HUDEP-2 (cell line): Measurements from ENCODE around the gene HACL1.
"Not testable (repeated sequence)": the region's sequence is repeated elsewhere in the genome, so short reads cannot be mapped to it uniquely, and the experiment has no call there.

Experiments used
- DNase-seq, 76 experiments: peaks; one replicate each; lab custom pipeline; 2025; ENCODE audit not compliant: unreplicated experiment in 76 of 76; lab: John Stamatoyannopoulos, UW

HACL1 gene

DNA sequence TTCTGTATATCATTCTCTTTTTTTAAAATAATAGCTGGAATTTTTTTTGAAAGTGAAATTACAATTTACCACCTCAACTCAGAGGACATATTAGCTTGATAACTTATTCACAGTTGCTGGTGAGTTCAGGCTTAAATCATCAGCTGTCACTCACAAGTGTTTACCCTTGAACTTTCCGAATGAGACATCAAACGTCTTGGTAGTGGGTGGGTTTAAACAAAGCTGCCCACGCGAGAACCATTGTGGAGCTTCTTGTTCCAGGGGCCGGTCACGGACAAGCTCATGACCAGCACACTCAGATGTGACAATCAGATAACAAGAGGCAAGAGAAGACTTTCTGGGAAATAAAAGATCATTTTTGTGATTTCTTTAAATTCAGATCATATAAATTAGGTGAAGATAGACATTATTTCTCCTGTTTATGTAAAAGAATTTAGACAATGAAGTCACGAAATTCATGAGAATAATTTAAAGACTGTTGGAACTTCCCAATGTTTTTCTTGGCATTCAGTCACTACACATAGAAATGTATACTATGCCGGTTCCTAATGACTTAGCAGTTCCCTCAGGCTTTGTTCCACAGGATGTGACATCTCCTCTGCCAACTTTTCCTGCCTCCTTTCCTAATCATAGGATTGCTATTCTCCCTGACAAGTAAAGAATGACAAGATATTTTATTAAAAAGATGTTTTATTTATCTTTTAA, 29.4 kb upstream of the HACL1 start:
- DNase-seq: peak in 8 of 76 experiments; percentile 5 to 28 (median 13)

DNA sequence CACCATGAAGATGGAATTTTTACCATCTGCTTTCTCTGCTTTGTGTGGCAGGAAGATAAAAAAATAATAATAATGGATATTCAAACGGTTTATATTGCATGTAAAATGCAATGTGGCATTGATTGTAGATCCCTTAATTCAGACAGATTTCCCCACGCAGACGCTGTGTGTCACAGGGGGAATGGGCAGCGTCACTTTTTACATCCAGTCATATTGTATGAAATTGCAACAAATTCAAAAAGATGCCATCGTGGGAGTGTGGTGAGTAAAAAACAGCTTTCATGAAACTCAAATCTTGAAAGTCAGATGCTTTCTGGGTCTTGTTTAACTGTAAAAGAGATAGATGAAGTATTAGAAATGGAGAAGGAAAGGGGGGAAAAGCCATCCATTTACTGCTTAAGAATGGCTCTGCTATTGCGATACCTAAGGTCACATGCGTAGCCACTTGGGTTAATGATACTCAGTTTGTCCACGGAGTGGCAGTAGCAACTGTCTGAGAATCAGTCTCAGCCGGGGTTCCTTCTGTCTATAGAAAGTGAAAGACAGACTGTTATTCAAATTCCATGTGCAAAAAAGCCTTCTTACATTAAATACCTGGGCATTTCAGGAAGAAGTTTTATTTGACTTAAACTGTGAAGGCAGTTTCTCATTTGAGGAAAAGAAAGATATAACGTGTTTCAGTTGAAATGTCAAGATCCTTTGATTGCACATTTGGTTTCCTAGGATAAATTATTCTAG, 28.7 kb upstream of the HACL1 start:
- DNase-seq: peak in 57 of 76 experiments; percentile 2 to 70 (median 37)

- no peak for DNase-seq
These were observed 27.6 kb upstream of the HACL1 start for GRCh38 chr3:15628967-15629366.

- DNase-seq: no peak
These were observed 22.4 kb upstream of the HACL1 start for GRCh38 chr3:15623535-15624440.

DNA sequence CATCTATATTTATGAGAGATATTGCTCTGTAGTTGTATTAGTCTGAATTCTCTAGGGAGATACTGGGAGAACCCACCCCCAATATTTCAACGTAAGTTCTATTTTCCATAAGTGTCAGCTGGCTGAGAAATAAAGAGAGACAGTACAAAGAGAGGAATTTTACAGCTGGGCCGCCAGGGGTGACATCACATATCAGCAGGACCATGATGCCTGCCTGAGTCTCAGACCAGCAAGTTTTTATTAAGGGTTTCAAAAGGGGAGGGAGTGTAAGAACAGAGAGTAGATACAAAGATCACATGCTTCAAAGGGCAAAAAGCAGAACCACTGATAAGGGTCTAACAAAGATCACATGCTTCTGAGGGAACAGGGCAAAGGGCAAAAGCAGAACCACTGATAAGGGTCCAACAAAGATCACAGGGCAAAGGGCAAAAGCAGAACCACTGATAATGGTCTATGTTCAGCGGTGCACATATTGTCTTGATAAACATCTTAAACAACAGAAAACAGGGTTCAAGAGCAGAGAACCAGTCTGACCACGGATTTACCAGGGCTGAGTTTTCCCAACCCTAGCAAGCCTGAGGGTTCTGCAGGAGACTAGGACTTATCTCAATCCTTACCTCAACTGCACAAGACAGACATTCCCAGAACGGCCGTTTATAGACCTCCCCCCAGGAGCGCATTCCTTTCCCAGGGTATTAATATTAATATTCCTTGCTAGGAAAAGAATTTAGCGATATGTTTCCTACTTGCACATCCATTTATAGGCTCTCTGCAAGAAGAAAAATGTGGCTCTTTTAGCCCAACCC, 18.5 kb upstream of the HACL1 start:
- DNase-seq: peak in 4 of 76 experiments; percentile 3 to 44 (median 24)

GRCh38 chr3:15616053-15616452, 14.7 kb upstream of the HACL1 start:
- no peak for DNase-seq

GRCh38 chr3:15614958-15615357, 13.6 kb upstream of the HACL1 start:
- no peak for DNase-seq

DNA sequence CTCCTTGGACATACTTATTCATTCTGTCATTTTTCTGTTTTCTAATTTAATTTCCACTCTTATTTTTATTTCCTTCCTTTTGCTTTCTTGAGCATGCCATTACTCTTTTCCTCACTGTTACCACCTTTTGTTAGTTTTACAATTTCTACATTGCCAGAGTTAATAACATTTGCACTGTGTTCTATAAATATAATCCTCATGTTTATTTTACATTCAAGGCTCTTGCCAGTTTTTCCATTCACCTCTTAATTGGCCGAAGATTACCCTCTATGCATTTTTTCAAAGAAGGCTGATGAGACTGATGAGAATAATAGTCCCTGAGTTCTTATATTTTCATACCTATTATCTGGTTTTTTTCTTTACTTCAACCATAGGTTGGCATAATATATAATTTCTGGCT, 10.6 kb upstream of the HACL1 start:
- no peak for DNase-seq

- DNase-seq: no peak
These were observed 9.6 kb upstream of the HACL1 start for GRCh38 chr3:15611018-15611417.

DNA sequence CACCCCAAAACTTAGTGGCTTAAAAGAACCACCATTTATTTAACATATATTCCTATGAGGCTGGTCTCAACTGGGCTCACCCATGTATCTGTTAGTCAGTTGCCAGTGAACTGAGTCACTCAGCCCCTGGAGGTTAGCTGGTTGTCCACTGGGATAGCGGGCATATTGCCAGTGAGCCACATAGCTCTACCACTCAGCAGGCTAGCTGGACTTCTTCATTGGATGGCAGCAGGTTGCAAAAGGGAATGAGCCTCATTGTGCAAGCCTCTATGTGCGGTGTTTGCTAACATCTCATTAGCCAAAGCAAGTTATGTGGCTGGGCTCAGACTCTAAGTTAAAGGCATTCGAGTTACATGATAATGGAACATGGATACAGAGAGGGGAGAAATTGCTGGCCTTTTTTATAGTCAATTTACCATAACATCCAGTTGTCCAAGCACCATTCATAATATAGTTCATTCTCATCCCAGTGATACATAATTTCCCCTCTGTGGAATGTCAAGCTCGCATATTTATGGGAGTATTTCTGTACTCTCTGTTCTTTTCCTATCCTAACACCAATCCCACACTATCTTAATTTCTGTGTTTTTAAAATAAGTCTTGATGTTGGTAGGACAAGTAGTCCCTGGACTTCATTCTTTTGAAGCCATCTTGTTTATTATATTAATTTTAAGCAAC, 8.9 kb upstream of the HACL1 start:
- peak in 1 of 76 experiments; percentile 8 for DNase-seq

- DNase-seq: no peak
These were observed 5.1 kb upstream of the HACL1 start for GRCh38 chr3:15606434-15606891.

DNA sequence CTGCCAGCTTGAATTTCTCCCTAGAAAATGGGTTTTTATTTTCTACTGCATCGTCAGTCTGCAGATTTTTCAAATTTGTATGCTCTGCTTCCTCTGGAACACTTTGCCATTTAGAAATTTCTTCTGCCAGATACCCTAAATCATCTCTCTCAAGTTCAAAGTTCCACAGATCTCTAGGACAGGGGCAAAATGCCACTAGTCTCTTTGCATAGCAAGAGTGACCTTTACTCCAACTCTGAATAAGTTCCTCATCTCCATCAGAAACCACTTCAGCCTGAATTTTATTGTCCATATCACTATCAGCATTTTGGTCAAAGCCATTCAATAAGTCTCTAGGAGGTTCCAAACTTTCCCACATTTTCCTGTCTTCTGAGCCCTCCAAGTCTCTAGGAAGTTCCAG, 3.2 kb upstream of the HACL1 start:
- not testable (repeated sequence) for DNase-seq

- not testable (repeated sequence) for DNase-seq
These were observed 1.4 kb upstream of the HACL1 start for GRCh38 chr3:15602816-15603215.

DNA sequence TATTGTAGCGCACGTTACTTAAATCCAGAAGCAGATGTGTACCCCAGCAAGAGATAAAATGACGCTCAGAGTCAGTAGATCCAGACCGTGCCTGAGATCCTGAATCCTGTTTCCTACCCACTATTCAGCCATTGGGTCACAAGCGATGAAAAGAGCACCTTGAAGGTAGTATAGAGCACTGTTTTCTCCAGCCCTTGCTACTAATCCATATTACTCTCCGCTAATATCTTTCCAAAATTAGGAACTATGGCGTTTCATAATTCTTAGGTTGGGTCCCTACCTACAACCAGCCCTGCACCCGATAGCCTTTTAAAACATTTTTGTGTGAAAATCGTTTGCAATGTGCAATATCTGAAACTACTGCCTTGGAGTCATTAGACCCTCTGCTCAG, 772 bp upstream of the HACL1 start:
- no peak for DNase-seq

DNA sequence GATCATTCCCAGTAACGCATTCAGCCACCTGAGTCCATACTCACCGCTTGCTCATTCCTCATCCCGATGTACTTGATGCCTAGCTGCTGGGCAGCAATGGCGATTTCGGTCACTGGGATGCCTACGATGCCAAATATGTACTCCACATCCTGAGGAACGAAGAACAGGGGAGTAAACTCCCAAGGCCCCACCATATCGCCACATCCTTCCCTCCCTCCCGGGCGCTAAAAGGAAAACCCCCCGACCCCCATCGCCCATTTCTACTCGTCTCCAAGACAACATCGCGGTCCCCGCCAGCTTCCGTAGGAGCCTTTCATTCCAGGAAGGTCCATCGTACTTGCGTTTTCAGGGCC, 347 bp downstream of the HACL1 start:
- no peak for DNase-seq

DNA sequence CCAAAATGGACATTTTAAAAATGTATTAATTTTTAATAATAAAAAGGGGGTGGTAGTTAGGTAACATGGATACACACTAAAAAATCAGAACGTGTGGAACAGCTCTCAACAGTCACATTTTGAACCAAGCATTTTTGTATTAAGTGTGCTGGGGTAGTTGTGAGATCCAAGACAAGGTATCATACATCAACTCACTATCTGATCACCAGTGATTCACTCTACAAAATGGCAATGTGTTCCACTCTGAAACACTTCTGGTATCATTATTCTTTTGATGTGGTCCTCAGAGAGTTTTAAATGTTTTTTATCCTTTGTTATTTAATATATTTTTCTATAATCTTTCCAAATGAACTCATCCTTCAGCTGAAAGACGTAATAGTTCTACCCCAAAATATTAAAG, 5.4 kb downstream of the HACL1 start:
- DNase-seq: no peak

DNA sequence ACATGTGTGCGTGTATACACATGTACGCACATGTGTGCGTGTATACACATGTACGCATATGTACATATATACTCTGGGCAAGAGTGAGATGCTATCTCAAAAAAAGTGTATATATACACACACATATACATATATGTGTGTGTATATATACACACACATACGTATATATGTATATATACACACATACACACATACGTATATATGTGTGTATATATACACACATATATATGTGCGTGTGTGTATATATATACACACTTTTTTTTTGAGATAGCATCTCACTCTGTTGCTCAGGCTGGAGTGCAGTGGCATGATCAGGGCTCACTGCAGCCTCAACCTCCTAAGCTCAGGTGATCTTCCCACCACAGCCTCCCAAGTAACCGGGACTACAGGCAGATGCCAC, 8.4 kb downstream of the HACL1 start:
- no peak for DNase-seq

DNA sequence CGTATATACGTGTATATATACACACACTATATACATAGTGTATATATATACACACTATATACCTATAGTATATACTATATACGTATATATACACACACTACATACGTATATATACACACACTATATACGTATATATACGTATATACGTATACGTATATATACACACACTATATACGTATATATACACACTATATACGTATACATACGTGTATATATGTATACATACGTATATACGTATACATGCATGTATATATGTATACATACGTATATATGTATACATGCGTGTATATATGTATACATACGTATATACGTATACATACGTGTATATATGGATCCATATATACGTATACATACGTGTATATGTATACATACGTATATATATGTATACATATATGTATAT, 9.4 kb downstream of the HACL1 start:
- DNase-seq: no peak

- DNase-seq: no peak
These were observed 10.1 kb downstream of the HACL1 start for GRCh38 chr3:15591242-15591641.
